Neural crest cell (in vitro differentiated cells): ENCODE measurements around the gene RASGEF1C. TPM values are rescaled to one million over a fixed set of nuclear protein-coding genes. Genes with fewer than 3 reads are reported as not detected.

ENCODE experiments used
- DNase-seq: peaks from one replicate; pipeline ENCODE4 v3.0.0; 2021; ENCODE audit warnings: low read depth, mixed read lengths, low spot score
- H3K27ac Mint-ChIP-seq: one replicate; pipeline ENCODE4 v1.8.0; 2021; ENCODE audit warnings: mild to moderate bottlenecking, mixed read lengths; ENCODE audit not compliant: unreplicated experiment
- H3K27me3 Mint-ChIP-seq: 2 replicates; pipeline ENCODE4 v1.8.0; 2021; ENCODE audit warnings: low read depth, mild to moderate bottlenecking, mixed read lengths
- H3K36me3 Mint-ChIP-seq: 2 replicates; pipeline ENCODE4 v1.8.0; 2021; ENCODE audit warnings: low read depth, mild to moderate bottlenecking, mixed read lengths
- H3K4me1 Mint-ChIP-seq: 2 replicates; pipeline ENCODE4 v1.8.0; 2021; ENCODE audit warnings: mixed read lengths
- H3K4me3 Mint-ChIP-seq: one replicate; pipeline ENCODE4 v1.8.0; 2021; ENCODE audit warnings: mild to moderate bottlenecking, mixed read lengths
- H3K9me3 Mint-ChIP-seq: 2 replicates; pipeline ENCODE4 v1.8.0; 2021; ENCODE audit warnings: mixed read lengths
- CTCF ChIP-seq: fragments of 200-600 bp; sonication (generic); conservative IDR thresholded peaks from 2 replicates; pipeline ENCODE4 v1.5.0; 2021; ENCODE audit warnings: antibody characterized with exemption, mild to moderate bottlenecking
- total RNA-seq: library from RNA; stranded (reverse); gene quantifications from 2 replicates; pipeline ENCODE4 v1.2.1, GENCODE V29; 2021

The RASGEF1C gene
- total RNA-seq, 1 donor from 2014 or later: 1.7 TPM

GRCh38 chr5:180173198-180173544 lies 35.8 kb downstream of the RASGEF1C start:
- no peaks in the 10 kb centered on the region for H3K9me3 Mint-ChIP-seq
- no peak for TF ChIP-seq CTCF
- no peaks in the 10 kb centered on the region for H3K27me3 Mint-ChIP-seq
- DNase-seq: no peak
- H3K4me1 Mint-ChIP-seq: peaks cover 55% of the 10 kb centered on the region
- peak overlapping the region; percentile 99 for H3K27ac Mint-ChIP-seq
- H3K4me3 Mint-ChIP-seq: peak overlapping the region; percentile 70
- no peaks in the 10 kb centered on the region for H3K36me3 Mint-ChIP-seq

GRCh38 chr5:180172447-180173197 lies 36.4 kb downstream of the RASGEF1C start:
- no peaks in the 10 kb centered on the region for H3K9me3 Mint-ChIP-seq
- no peak for DNase-seq
- H3K27ac Mint-ChIP-seq: peak overlapping the region; percentile 57
- no peak for TF ChIP-seq CTCF
- no peak overlapping the region for H3K4me3 Mint-ChIP-seq
- H3K36me3 Mint-ChIP-seq: no peaks in the 10 kb centered on the region
- no peaks in the 10 kb centered on the region for H3K27me3 Mint-ChIP-seq
- H3K4me1 Mint-ChIP-seq: peaks cover 54% of the 10 kb centered on the region

GRCh38 chr5:180171568-180172094 lies 37.4 kb downstream of the RASGEF1C start:
- TF ChIP-seq CTCF: no peak
- no peak for DNase-seq
- no peaks in the 10 kb centered on the region for H3K36me3 Mint-ChIP-seq
- H3K4me3 Mint-ChIP-seq: no peak overlapping the region
- no peaks in the 10 kb centered on the region for H3K27me3 Mint-ChIP-seq
- H3K27ac Mint-ChIP-seq: no peak overlapping the region
- H3K4me1 Mint-ChIP-seq: peaks cover 49% of the 10 kb centered on the region
- H3K9me3 Mint-ChIP-seq: no peaks in the 10 kb centered on the region

GRCh38 chr5:180170810-180171567 lies 38.0 kb downstream of the RASGEF1C start:
- Mint-ChIP-seq H3K27ac (peak overlapping the region; percentile 62), H3K4me3 (no peak overlapping the region), H3K27me3 (no peaks in the 10 kb centered on the region), H3K4me1 (peaks cover 49% of the 10 kb centered on the region), H3K36me3 (no peaks in the 10 kb centered on the region), H3K9me3 (no peaks in the 10 kb centered on the region)
- no peak for DNase-seq
- TF ChIP-seq CTCF: no peak

- no peak for TF ChIP-seq CTCF
- no peaks in the 10 kb centered on the region for H3K9me3 Mint-ChIP-seq
- peak overlapping the region; percentile 72 for H3K4me3 Mint-ChIP-seq
- H3K27me3 Mint-ChIP-seq: no peaks in the 10 kb centered on the region
- H3K4me1 Mint-ChIP-seq: peaks cover 45% of the 10 kb centered on the region
- H3K36me3 Mint-ChIP-seq: no peaks in the 10 kb centered on the region
- peak overlapping the region; percentile 94 for H3K27ac Mint-ChIP-seq
- DNase-seq: peak; percentile 50
Observed at GRCh38 chr5:180170106-180170809, 38.8 kb downstream of the RASGEF1C start.
